ENCODE measurements around the gene KRT76.
"Not testable (repeated sequence)": the region's sequence is repeated elsewhere in the genome, so short reads cannot be mapped to it uniquely, and the experiment has no call there.

Gene KRT76

GRCh38 chr12:52759218-52759617, 17.9 kb downstream of the KRT76 start:
- no peak for DNase-seq (ENCODE audit: low spot score)

GRCh38 chr12:52757449-52758176, 19.5 kb downstream of the KRT76 start:
- DNase-seq (ENCODE audit: low spot score): no peak

GRCh38 chr12:52756281-52756960, 20.7 kb downstream of the KRT76 start:
- DNase-seq (ENCODE audit: low spot score): no peak

- DNase-seq (ENCODE audit: low spot score): no peak
These were observed 21.6 kb downstream of the KRT76 start for GRCh38 chr12:52755533-52755932.

- no peak for DNase-seq (ENCODE audit: low spot score)
These were observed 23.0 kb downstream of the KRT76 start for GRCh38 chr12:52754135-52754534.

GRCh38 chr12:52753283-52753682, 23.9 kb downstream of the KRT76 start:
- no peak for DNase-seq (ENCODE audit: low spot score)

- DNase-seq (ENCODE audit: low spot score): no peak
These were observed 24.6 kb downstream of the KRT76 start for GRCh38 chr12:52752516-52752915.

GRCh38 chr12:52751795-52752194, 25.4 kb downstream of the KRT76 start:
- no peak for DNase-seq (ENCODE audit: low spot score)

GRCh38 chr12:52750532-52750931, 26.6 kb downstream of the KRT76 start:
- not testable (repeated sequence) for DNase-seq (ENCODE audit: low spot score)

GRCh38 chr12:52749827-52750226, 27.3 kb downstream of the KRT76 start:
- no peak for DNase-seq (ENCODE audit: low spot score)

- no peak for DNase-seq (ENCODE audit: low spot score)
These were observed 28.6 kb downstream of the KRT76 start for GRCh38 chr12:52748578-52748977.

GRCh38 chr12:52745554-52745953, 31.6 kb downstream of the KRT76 start:
- no peak for DNase-seq (ENCODE audit: low spot score)

- no peak for DNase-seq (ENCODE audit: low spot score)
These were observed 32.5 kb downstream of the KRT76 start for GRCh38 chr12:52744493-52745156.

GRCh38 chr12:52742822-52743457, 34.2 kb downstream of the KRT76 start:
- DNase-seq (ENCODE audit: low spot score): no peak

- no peak for DNase-seq (ENCODE audit: low spot score)
These were observed 35.0 kb downstream of the KRT76 start for GRCh38 chr12:52742196-52742580.

- no peak for DNase-seq (ENCODE audit: low spot score)
These were observed 35.6 kb downstream of the KRT76 start for GRCh38 chr12:52741375-52742195.

GRCh38 chr12:52740584-52740983, 36.6 kb downstream of the KRT76 start:
- DNase-seq (ENCODE audit: low spot score): no peak

- no peak for DNase-seq (ENCODE audit: low spot score)
These were observed 37.2 kb downstream of the KRT76 start for GRCh38 chr12:52739963-52740362.

- DNase-seq (ENCODE audit: low spot score): no peak
These were observed 41.1 kb downstream of the KRT76 start for GRCh38 chr12:52735816-52736632.

- no peak for DNase-seq (ENCODE audit: low spot score)
These were observed 42.0 kb downstream of the KRT76 start for GRCh38 chr12:52735106-52735505.

GRCh38 chr12:52730793-52731192, 46.4 kb downstream of the KRT76 start:
- DNase-seq (ENCODE audit: low spot score): no peak

All from putamen (tissue), 1 donor.